HepG2 (cell line): Measurements from ENCODE around the gene PPP2R5C. TPM values are rescaled to one million over a fixed set of nuclear protein-coding genes. Genes with fewer than 3 reads are reported as not detected.

ENCODE experiments used
- ATAC-seq: fragments of 200-7000 bp; cut with Tn5 transposase; 3 replicates; pipeline ENCODE4 v1.9.1; 2020; ENCODE audit warnings: mild to moderate bottlenecking, moderate library complexity
- BruUV-seq: library from RNA; stranded (reverse); fragments of 400-500 nt; replicated peaks from 2 replicates; lab custom pipeline; 2021; lab: Mats Ljungman, UMichigan
- CTCF ChIA-PET: fragments of 300-600 bp; formaldehyde crosslinking; extraction: SDS; loops from one replicate; lab custom pipeline; 2021; ENCODE audit warnings: low total read pairs, inconsistent platforms, low intra/inter-chr PET ratio; lab: Yijun Ruan, JAX
- POLR2A ChIA-PET: fragments of 350-600 bp; sonication (Branson Sonifier 250); formaldehyde crosslinking; loops from one replicate; lab custom pipeline; 2020; ENCODE audit warnings: antibody characterized with exemption, inconsistent platforms; lab: Yijun Ruan, JAX
- DNase-seq: peaks from one replicate; pipeline ENCODE4 v3.0.0-alpha.2; 2015; ENCODE audit warnings: low spot score
- FAIRE-seq: peaks from 3 replicates; lab custom pipeline; 2011; peaks lifted over from hg19 to GRCh38; lab: Jason Lieb, UNC
- H2AFZ ChIP-seq: one replicate; pipeline ENCODE4 v1.6.1; 2011; ENCODE audit warnings: low read length, inconsistent platforms
- H3K27ac ChIP-seq: fragments of 300-600 bp; 3 replicates; pipeline ENCODE4 v1.8.0; 2011; ENCODE audit warnings: mixed run types, mild to moderate bottlenecking, mixed read lengths, low read length, inconsistent platforms; ENCODE audit not compliant: insufficient read depth; ENCODE audit errors: extremely low read length
- H3K27me3 ChIP-seq, 2 experiments: fragments of 200-600 bp in 1 of 2; 2 replicates in 1 of 2; 3 replicates in 1 of 2; pipeline versions ENCODE4 v1.6.0 to v1.8.0; 2011; ENCODE audit warnings: low read length in 2 of 2, mild to moderate bottlenecking in 2 of 2, moderate library complexity in 2 of 2, inconsistent platforms in 1 of 2; ENCODE audit not compliant: insufficient read depth in 2 of 2, control insufficient read depth in 1 of 2
- H3K36me3 ChIP-seq, 2 experiments: fragments of 200-600 bp in 1 of 2; replicated peaks in 1 of 2; 2 replicates in 1 of 2; 3 replicates in 1 of 2; pipeline versions ENCODE4 v1.5.1 to v1.8.0; 2011; ENCODE audit warnings: low read length in 2 of 2, inconsistent platforms in 1 of 2; ENCODE audit not compliant: insufficient read depth in 2 of 2, control insufficient read depth in 1 of 2
- H3K4me1 ChIP-seq: 2 replicates; pipeline ENCODE4 v1.5.1; 2012; ENCODE audit warnings: low read length, inconsistent platforms; ENCODE audit not compliant: insufficient read depth
- H3K4me2 ChIP-seq: 2 replicates; pipeline ENCODE4 v1.6.0; 2011; ENCODE audit warnings: low read depth, low read length, inconsistent platforms
- H3K4me3 ChIP-seq, 3 experiments: fragments of 200-600 bp in 1 of 3; sonication (generic), shearing (Covaris generic) in 1 of 3; replicated peaks in 1 of 3; 2 replicates each; pipeline ENCODE4 v1.5.1; 2011 to 2016; ENCODE audit warnings: low read length in 3 of 3, inconsistent platforms in 2 of 3, low read depth in 2 of 3, mild to moderate bottlenecking in 2 of 3, control low read depth in 1 of 3, mixed read lengths in 1 of 3; ENCODE audit not compliant: insufficient read depth in 1 of 3
- H3K79me2 ChIP-seq: one replicate; pipeline ENCODE4 v1.6.1; 2011; ENCODE audit warnings: low read length, inconsistent platforms; ENCODE audit not compliant: insufficient read depth
- H3K9ac ChIP-seq: 2 replicates; pipeline ENCODE4 v1.6.0; 2011; ENCODE audit warnings: mild to moderate bottlenecking, low read depth, low read length, inconsistent platforms; ENCODE audit not compliant: insufficient read depth
- H3K9me3 ChIP-seq: 2 replicates; pipeline ENCODE4 v1.5.1; 2012; ENCODE audit warnings: mild to moderate bottlenecking, low read length
- H4K20me1 ChIP-seq: 2 replicates; pipeline ENCODE4 v1.6.0; 2011; ENCODE audit warnings: inconsistent platforms, mild to moderate bottlenecking, low read length, moderate library complexity; ENCODE audit not compliant: insufficient read depth
- ARNTL ChIP-seq: sonication (generic); formaldehyde crosslinking; IDR thresholded peaks from 2 replicates; pipeline ENCODE4 v1.4.0; 2020; ENCODE audit warnings: mild to moderate bottlenecking, missing genetic modification reagents
- CBX2 ChIP-seq, 2 experiments: fragments of 200-600 bp in 1 of 2; sonication (generic); formaldehyde crosslinking in 1 of 2; IDR thresholded peaks; 2 replicates each; pipeline versions ENCODE4 v1.7.0 to v1.8.1; 2018 to 2022; ENCODE audit warnings: low read depth in 2 of 2, low read length in 1 of 2, mild to moderate bottlenecking in 1 of 2, missing genetic modification reagents in 1 of 2
- EZH2 ChIP-seq: conservative IDR thresholded peaks from 2 replicates; pipeline ENCODE4 v1.6.1; 2012; ENCODE audit warnings: mild to moderate bottlenecking, low read depth, low read length, moderate library complexity
- JUNB ChIP-seq: sonication (generic); formaldehyde crosslinking; IDR thresholded peaks from 2 replicates; pipeline ENCODE4 v1.8.0; 2022; ENCODE audit warnings: missing genetic modification reagents, mild to moderate bottlenecking, borderline replicate concordance
- NFE2L2 ChIP-seq: fragments of 150-350 bp; IDR thresholded peaks from 2 replicates; pipeline ENCODE4 v1.6.1; 2014; ENCODE audit warnings: low read length
- POLR2A ChIP-seq, 2 experiments: IDR thresholded peaks; 2 replicates each; pipeline ENCODE4 v1.6.1; 2011; ENCODE audit warnings: low read depth in 2 of 2, low read length in 2 of 2, mild to moderate bottlenecking in 1 of 2, moderate library complexity in 1 of 2; ENCODE audit not compliant: insufficient read depth in 1 of 2
- SALL1 ChIP-seq: sonication (generic); formaldehyde crosslinking; IDR thresholded peaks from 2 replicates; pipeline ENCODE4 v1.8.0; 2022; ENCODE audit warnings: mild to moderate bottlenecking, missing genetic modification reagents
- TCF12 ChIP-seq, 2 experiments: fragments of 450-650 bp in 1 of 2; sonication (generic) in 1 of 2; formaldehyde crosslinking in 1 of 2; IDR thresholded peaks; 2 replicates each; pipeline versions ENCODE4 v1.6.1 to v1.8.0; 2017 to 2022; ENCODE audit warnings: antibody characterized with exemption in 1 of 2, mild to moderate bottlenecking in 1 of 2, missing genetic modification reagents in 1 of 2, moderate library complexity in 1 of 2
- ZBTB37 ChIP-seq: sonication (generic); formaldehyde crosslinking; IDR thresholded peaks from 2 replicates; pipeline ENCODE4 v1.4.0; 2020; ENCODE audit warnings: mild to moderate bottlenecking, missing genetic modification reagents
- ZFX ChIP-seq: sonication (generic); formaldehyde crosslinking; IDR thresholded peaks from 2 replicates; pipeline ENCODE4 v1.4.0; 2020; ENCODE audit warnings: mild to moderate bottlenecking, low read depth, missing genetic modification reagents, moderate library complexity
- ZNF337 ChIP-seq: sonication (generic); formaldehyde crosslinking; IDR thresholded peaks from 2 replicates; pipeline ENCODE4 v1.5.1; 2020; ENCODE audit warnings: missing genetic modification reagents, low read depth, mild to moderate bottlenecking, borderline replicate concordance
- ZNF33B ChIP-seq: sonication (generic); formaldehyde crosslinking; IDR thresholded peaks from 2 replicates; pipeline ENCODE4 v1.5.1; 2020; ENCODE audit warnings: mild to moderate bottlenecking, missing genetic modification reagents
- ZNF44 ChIP-seq: sonication (generic); formaldehyde crosslinking; IDR thresholded peaks from 2 replicates; pipeline ENCODE4 v1.5.1; 2020; ENCODE audit warnings: mild to moderate bottlenecking, missing genetic modification reagents
- ZNF761 ChIP-seq: sonication (generic); formaldehyde crosslinking; conservative IDR thresholded peaks from 2 replicates; pipeline ENCODE4 v1.4.0; 2020; ENCODE audit warnings: mild to moderate bottlenecking, missing genetic modification reagents
- whole genome bisulfite sequencing: methylation state at CpG from one replicate; pipeline ENCODE4 v1.1.6; 2017; ENCODE audit warnings: low lambda C conversion rate; 5-methylcytosine and 5-hydroxymethylcytosine counted together
- in situ Hi-C: cut with HindIII; loops from 2 replicates; pipeline ENCODE4 v1.10.0; 2017; ENCODE audit warnings: low pct_unique_long_range_greater_than_20kb; ENCODE audit not compliant: extremely low pct_ligation_motif_present
- intact Hi-C: fragments of 100-400 bp; cut with micrococcal nuclease; formaldehyde crosslinking; loops from one replicate; pipeline ENCODE4 v1.10.0; 2022; ENCODE audit not compliant: unreplicated experiment
- polyA plus RNA-seq, 8 experiments: library from polyadenylated mRNA; depleted of rRNA in 3 of 8; stranded (reverse) in 7 of 8; unstranded in 1 of 8; fragments of >200 nt; fragmentation: Illumina TruSeq in 4 of 8; extraction: Trizol in 4 of 8; gene quantifications; 2 replicates each; pipeline versions ENCODE4 v1.2.1 to v1.2.3, GENCODE V29; 2011 to 2016; ENCODE audit warnings: low read depth in 4 of 8, missing spikeins in 1 of 8, mixed read lengths in 1 of 8; ENCODE audit not compliant: insufficient read depth in 1 of 8
- total RNA-seq, 5 experiments: library from RNA; depleted of rRNA; stranded (reverse); fragments of >200 nt; fragmentation: Illumina TruSeq; extraction: Trizol; gene quantifications; 2 replicates each; pipeline ENCODE4 v1.2.3, GENCODE V29; 2016; ENCODE audit warnings: low read depth in 1 of 5

Gene PPP2R5C
- total and polyA plus RNA-seq, 2 of the 13 experiments (the other 11 are each of a cell fraction or from before 2014, with no cell fraction given) = 74.3 to 78.5 TPM

GRCh38 chr14:101819251-101819990, 57.9 kb downstream of the PPP2R5C start:
- ATAC-seq = no peak
- H3K36me3 ChIP-seq = peaks cover 9 to 30% of the 10 kb centered on the region in 2 experiments; a peak in 4 of 5 replicates
- no peak overlapping the region for H3K27ac ChIP-seq
- H3K4me1 ChIP-seq = peaks cover 5% of the 10 kb centered on the region
- no peak for DNase-seq
- 96% methylated on average over 16 of the region's 16 CpGs for WGBS
- H3K27me3 ChIP-seq = no peaks in the 10 kb centered on the region
- in situ Hi-C loops = no loop called here
- ChIA-PET CTCF (no interaction called here), POLR2A (interaction anchor here (1.5 kb wide), 1 partner anchor 10 kb away, joined by 3 read pairs; no protein-coding TSS in a partner anchor)
- H3K4me2 ChIP-seq = no peak overlapping the region
- no peak overlapping the region for H3K9ac ChIP-seq
- FAIRE-seq = no peak
- H2AFZ ChIP-seq = no peak overlapping the region
- TF ChIP-seq ZNF761 (no peak), SALL1 (CRISPR knock-in tag) (no peak), ZNF33B (CRISPR knock-in tag) (no peak), EZH2 (no peak), ZNF44 (no peak), ZFX (CRISPR knock-in tag) (no peak)
- H3K79me2 ChIP-seq = peaks cover 74% of the 10 kb centered on the region
- BruUV-seq = no TSS peak
- no peak overlapping the region for H3K4me3 ChIP-seq
- no peaks in the 10 kb centered on the region for H4K20me1 ChIP-seq
- intact Hi-C loops = no loop called here
- H3K9me3 ChIP-seq = no peaks in the 10 kb centered on the region

DNA sequence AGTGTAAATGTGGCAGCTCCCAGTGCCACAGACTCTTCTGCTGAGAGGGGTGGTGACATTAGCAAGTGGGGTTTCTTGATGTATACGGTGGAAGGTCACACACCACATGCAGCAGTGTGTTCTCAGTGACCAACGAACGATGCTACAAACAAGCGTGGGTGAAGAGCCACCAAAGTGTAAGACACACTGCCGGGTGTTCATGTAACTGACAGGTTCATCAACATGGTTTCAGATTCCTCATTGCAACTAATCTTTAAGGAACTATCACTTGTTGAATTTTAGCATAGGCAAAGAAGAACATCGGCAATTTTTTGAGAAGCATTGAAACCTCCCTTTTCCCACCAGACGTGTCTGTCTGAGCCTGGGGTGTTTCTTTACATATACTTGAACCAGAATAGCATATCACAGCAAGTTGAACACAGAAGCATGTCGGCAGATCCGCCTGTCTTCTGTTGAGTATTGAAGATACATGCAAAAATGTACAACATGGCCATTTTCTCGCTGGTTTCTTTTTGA, 58.8 kb downstream of the PPP2R5C start:
- POLR2A ChIA-PET = interaction anchor here (1.5 kb wide), 1 partner anchor 11 kb away, joined by 3 read pairs; no protein-coding TSS in a partner anchor
- 94% methylated on average over 10 of the region's 10 CpGs for WGBS
- no peak for TF ChIP-seq CBX2 (IDR thresholded peaks at IDR 0.05; ENCODE audit: low read depth, low read length)
- no peak for TF ChIP-seq CBX2 (CRISPR knock-in tag; IDR thresholded peaks at IDR 0.05; ENCODE audit: low read depth)
- TF ChIP-seq POLR2A (IDR thresholded peaks at IDR 0.05; ENCODE audit: insufficient read depth in 1 of 2, low read depth in 2 of 2, low read length in 2 of 2) = no peak
- no peak for TF ChIP-seq JUNB (CRISPR knock-in tag)
- TF ChIP-seq ZBTB37 = no peak
- no peak for TF ChIP-seq ARNTL
- no peak for TF ChIP-seq TCF12 (IDR thresholded peaks at IDR 0.05)
- no peak for TF ChIP-seq TCF12 (CRISPR knock-in tag; IDR thresholded peaks at IDR 0.05)
- TF ChIP-seq NFE2L2 = no peak
- no peak for TF ChIP-seq ZNF337

More for the DNA sequence above, 58.8 kb downstream of the PPP2R5C start:
- CTCF ChIA-PET = no interaction called here
- Histone ChIP-seq H3K4me3 (no peak overlapping the region), H3K36me3 (peaks cover 6 to 30% of the 10 kb centered on the region in 2 experiments), H3K4me1 (no peaks in the 10 kb centered on the region), H2AFZ (no peak overlapping the region), H3K27ac (no peak overlapping the region), H4K20me1 (0 out of 2 replicates have a peak, but pooled peaks cover 2% of the 10 kb centered on the region), H3K79me2 (peaks cover 70% of the 10 kb centered on the region), H3K4me2 (no peak overlapping the region), H3K9me3 (no peaks in the 10 kb centered on the region), H3K27me3 (no peaks in the 10 kb centered on the region), H3K9ac (no peak overlapping the region)
- ATAC-seq (no peak), DNase-seq (no peak), FAIRE-seq (no peak)
- TSS peak; percentile 8 for BruUV-seq
- in situ Hi-C loops (no loop called here), intact Hi-C loops (no loop called here)
